Head of caudate nucleus (tissue), 42 donors: ENCODE data around the gene EXOC3.

Experiments
- DNase-seq, 42 donors: peaks; one replicate each; pipeline versions ENCODE4 v3.0.0 to v3.0.0-alpha.2; 2020 to 2021; ENCODE audit warnings: mixed read lengths in 7 of 42
- intact Hi-C: fragments of 100-400 bp; cut with DNase I; formaldehyde crosslinking; loops from one replicate; pipeline ENCODE4 v1.15.0; 2022

Gene EXOC3

DNA sequence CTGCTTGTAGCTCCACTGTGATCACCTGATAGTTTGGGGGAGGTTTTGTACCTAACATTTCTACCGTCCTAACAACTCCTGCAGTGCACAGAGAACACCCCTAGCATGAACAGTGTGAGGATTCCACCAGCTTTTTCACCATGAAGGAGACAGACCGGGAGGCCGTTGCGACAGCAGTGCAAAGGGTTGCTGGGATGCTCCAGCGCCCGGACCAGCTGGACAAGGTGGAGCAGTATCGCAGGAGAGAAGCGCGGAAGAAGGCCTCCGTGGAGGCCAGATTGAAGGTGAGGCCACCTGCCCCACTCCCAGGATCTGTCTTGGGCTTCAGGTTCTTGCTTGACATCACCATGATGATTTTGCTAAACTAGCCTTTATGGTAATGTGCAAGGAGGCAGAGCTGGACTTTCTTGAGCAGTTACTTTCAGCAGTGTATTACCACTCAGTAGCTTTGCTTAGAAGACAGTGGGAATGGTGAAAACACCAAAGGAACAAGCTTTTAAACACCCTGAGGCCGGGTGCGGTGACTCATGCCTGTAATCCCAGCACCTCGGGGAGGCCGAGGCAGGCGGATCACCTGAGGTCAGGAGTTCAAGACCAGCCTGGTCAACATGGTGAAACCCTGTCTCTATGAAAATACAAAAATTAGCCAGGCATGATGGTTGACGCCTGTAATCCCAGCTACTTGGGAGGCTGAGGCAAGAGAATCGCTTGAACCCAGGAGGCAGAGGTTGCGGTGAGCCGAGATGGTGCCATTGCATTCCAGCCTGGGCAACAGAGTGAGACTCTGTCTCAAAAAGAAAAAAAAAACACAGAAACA lies 3.3 kb downstream of the EXOC3 start:
- peak in 9 of 42 donors; percentile 3 to 34 (median 9) for DNase-seq
- intact Hi-C loops: loop anchor here (10.0 kb wide), 1 partner anchor 449 kb away; the partner anchor contains the start of genes BRD9 and TRIP13

DNA sequence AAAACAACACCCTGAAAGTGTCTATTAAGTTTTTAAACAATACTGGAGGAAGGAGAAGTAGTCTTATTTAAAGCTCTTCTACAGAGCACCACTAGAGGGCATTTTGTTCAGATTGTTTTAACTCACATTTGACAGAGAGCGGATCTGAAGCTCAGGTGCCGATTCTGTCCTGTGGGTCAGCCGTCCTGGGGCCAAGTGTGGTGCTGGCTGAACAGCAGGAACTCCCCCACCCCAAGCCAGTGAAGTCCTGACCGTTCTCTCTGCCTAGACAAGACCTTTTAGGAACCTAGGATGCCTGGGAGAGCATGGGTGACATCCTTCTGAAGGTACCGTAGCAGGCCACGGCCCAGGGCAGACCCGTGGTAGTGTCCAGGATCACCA lies 3.9 kb downstream of the EXOC3 start:
- intact Hi-C loops: loop anchor here (10.0 kb wide), 1 partner anchor 448 kb away; the partner anchor contains the start of genes BRD9 and TRIP13
- DNase-seq: peak in 10 of 42 donors; percentile 8 to 38 (median 18)

DNA sequence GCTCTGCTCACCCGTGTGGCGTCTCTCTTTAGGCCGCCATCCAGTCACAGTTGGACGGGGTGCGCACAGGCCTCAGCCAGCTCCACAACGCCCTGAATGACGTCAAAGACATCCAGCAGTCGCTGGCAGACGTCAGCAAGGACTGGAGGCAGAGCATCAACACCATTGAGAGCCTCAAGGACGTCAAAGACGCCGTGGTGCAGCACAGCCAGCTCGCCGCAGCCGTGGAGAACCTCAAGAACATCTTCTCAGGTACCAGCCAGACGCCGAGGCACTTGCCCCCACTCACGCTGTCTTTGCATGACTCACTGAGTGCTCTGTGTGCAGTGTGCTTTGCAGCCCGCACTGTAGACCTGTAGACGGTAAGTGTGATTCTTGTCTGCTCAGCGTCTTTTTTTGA lies 4.5 kb downstream of the EXOC3 start:
- intact Hi-C loops: loop anchor here (10.0 kb wide), 1 partner anchor 447 kb away; the partner anchor contains the start of genes BRD9 and TRIP13
- DNase-seq: peak in 33 of 42 donors; percentile 26 to 77 (median 62)

DNA sequence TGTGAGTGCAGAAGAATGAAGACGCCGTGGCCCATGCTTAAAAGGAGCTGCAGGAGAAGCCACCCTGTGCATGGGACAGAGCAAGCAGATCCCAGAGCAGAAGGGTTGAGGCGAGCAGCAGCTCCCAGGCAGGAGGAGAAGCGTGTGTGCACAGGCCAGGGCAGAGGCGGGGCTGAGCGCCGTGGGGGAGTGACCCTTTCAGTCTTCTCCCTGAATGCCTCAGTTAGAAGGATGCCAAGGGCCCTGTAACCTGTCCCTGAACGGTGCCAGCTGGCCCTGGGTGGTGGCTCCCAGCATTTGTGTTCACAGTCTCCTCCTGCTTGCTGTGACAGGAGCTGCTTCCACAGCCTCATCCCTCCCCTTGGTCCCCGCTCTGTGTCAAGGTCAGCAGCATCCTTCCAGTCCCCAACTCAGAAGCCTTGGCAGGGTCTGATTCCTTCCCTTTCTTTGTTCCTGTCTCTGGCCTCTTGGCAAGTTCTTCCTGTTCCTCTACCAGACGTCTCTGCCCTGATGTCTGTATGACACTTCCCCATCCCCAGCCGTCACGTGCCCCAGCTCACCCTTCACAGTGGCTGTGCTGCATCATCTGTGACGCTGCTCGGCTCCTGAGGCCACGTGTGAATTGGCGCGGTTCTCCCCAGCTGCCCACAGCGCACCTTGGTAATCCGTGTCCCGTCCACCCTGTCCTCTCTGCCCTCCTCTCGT lies 5.2 kb downstream of the EXOC3 start:
- intact Hi-C loops: loop anchor here (10.0 kb wide), 1 partner anchor 447 kb away; the partner anchor contains the start of genes BRD9 and TRIP13
- DNase-seq: peak in 39 of 42 donors; percentile 27 to 82 (median 63)

DNA sequence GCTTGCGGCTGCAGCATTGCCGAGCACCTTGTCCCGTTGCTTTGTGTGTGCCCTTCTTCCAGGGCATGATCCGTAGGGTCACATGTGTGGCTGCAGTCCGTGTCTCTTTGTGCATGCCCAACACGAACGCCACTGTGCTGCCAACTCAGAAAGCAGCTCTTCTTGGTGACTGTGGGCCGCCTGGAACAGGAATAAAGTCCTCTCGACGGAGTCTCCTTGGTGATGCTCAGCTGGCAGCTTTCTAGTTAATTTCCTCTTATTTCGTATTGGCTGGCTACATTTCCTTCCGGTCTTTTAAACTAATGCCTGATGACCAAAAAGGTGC lies 5.8 kb downstream of the EXOC3 start:
- DNase-seq: peak in 22 of 42 donors; percentile 16 to 80 (median 53)
- intact Hi-C loops: loop anchor here (10.0 kb wide), 1 partner anchor 446 kb away; the partner anchor contains the start of genes BRD9 and TRIP13

DNA sequence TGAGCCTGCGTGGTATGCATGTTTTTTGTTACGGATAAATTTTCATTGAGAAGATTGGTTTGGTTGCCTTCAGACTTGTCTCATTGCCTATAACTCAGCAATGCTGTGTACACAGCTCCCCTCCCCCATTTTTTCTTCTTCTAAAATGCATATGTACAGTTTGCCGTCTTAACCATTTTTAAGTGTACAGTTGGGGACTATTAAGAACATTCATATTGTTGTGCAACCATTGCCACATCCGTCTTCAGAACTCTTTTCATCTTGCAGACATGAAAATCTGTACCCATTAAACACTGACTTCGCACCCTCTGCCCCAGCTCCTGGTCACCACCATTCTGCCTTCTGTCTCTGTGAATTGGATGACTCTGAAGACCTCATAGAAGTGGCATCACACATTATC lies 6.2 kb downstream of the EXOC3 start:
- intact Hi-C loops: loop anchor here (10.0 kb wide), 1 partner anchor 446 kb away; the partner anchor contains the start of genes BRD9 and TRIP13
- peak in 2 of 42 donors; percentile 2 to 3 for DNase-seq

DNA sequence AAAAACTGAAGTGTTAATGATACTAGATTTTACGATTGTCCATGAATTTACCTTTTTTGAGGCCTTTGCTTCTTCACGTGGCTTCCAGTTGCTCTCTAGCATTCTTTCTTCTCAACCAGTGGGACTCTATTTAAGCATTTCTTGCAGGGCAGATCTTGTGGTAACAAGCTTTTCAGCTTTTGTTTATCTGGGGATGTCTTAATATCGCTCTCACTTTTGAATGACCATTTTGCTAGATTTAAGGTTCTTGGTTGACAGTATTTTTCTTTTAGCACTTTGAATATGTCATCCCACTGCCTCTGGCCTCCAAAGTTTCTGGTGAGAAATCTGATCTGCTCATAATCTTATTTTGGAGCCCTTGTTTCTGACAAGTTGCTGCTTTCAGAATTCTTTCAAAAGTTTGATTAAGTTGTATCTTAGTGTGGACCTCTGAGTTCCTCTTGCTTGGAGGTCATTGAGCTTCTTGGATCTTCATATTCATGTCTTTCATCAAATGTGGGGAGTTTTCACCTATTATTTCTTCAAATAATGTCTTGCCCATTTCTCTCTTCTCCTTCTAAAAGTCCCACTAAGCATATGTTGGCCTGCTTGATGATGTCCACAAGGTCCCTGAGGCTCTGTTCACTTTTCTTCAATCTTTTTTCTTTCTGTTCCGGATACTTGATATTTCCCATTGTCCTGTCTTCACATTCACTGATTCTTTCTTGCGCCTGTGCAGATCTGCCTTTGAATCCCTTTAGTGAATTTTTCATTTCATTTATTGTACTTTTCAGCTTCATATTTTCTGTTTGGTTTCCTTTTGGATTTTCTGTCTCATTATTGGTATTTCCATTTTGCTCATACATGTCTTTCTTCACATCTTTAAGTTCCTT lies 8.8 kb downstream of the EXOC3 start:
- no peak for DNase-seq
- intact Hi-C loops: no loop called here

DNA sequence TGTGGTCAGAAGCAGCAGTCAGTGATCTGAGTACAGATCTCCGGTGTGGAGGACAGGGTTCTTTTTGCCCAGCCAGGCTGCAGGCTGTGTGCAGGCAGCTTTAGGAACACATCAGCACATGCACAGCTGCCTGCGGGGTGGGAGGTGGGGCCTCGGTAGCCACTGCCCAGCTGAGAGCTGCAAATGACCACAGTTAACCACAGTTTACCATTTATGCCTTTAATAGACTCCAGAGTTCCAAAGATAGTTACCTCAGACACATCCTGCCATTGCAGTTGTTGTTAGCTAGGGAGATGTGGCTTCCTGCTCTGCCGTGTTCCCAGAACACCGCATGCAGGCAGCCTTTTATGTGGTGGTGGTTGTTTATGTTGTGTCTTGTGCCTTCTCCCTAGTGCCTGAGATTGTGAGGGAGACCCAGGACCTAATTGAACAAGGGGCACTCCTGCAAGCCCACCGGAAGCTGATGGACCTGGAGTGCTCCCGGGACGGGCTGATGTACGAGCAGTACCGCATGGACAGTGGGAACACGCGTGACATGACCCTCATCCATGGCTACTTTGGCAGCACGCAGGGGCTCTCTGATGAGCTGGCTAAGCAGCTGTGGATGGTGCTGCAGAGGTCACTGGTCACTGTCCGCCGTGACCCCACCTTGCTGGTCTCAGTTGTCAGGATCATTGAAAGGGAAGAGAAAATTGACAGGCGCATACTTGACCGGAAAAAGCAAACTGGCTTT lies 10.2 kb downstream of the EXOC3 start:
- intact Hi-C loops: no loop called here
- DNase-seq: peak in 11 of 42 donors; percentile 0 to 26 (median 11)

DNA sequence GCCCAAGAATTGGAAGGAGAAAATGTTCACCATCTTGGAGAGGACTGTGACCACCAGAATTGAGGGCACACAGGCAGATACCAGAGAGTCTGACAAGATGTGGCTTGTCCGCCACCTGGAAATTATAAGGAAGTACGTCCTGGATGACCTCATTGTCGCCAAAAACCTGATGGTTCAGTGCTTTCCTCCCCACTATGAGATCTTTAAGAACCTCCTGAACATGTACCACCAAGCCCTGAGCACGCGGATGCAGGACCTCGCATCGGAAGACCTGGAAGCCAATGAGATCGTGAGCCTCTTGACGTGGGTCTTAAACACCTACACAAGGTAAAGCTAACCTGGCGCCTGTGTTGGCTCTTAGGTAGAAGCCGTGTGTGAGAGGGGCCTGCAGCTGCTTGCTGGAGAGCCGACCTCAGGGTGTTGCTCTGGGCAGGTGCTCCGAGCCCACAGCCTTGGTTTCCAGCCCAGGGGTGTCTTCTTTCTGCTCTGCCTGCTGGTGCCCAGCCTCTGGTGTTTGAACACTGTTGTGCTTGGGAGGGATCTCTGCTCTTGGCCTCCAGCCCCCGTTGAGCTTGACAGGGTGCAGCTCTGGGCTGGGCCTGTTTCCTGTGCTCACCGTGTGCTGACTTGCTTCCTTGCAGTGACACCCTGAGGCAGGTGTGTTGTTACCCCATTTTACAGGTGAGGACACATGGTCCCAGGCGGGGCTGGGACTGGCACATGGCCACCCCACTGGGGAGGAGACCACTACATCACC lies 10.9 kb downstream of the EXOC3 start:
- intact Hi-C loops: no loop called here
- DNase-seq: peak in 8 of 42 donors; percentile 0 to 29 (median 8)

DNA sequence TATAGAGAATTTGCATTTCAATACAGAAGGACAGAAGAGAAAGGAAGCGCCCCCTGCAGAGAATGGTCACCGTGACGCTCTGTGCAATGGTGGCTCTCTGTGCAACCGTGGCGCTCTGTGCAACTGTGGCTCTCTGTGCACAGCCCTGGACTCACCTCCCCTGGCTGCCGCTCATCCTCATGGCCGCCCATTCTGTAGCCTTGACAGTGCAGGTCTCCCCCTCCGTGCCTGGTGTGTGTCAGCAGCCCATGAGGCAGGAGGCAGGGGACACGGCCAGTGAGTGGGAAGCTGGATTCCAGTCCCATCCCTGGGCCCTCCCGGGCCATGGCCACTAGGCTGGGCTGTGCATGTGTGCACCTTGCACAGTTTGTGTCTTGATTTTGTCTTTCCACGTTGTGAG lies 12.0 kb downstream of the EXOC3 start:
- intact Hi-C loops: no loop called here
- peak in 9 of 42 donors; percentile 0 to 29 (median 14) for DNase-seq

DNA sequence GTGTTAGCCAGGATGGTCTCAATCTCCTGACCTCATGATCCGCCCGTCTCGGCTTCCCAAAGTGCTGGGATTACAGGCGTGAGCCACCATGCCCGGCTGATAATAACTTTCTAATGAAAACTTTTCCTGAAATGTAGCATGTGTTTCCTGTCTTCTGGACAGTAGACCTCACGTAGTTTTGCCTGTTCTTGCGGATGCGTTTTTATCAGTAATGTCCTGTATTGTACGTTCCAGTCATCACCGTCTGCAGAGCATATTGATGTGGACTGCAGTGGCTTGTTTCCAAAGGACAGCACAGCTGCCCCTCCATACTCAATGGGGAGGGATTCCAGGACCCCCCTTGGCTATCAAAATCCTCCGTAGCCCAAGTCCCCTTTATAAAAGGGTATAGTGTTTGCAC lies 12.8 kb downstream of the EXOC3 start:
- peak in 4 of 42 donors; percentile 1 to 13 (median 4) for DNase-seq
- intact Hi-C loops: no loop called here

DNA sequence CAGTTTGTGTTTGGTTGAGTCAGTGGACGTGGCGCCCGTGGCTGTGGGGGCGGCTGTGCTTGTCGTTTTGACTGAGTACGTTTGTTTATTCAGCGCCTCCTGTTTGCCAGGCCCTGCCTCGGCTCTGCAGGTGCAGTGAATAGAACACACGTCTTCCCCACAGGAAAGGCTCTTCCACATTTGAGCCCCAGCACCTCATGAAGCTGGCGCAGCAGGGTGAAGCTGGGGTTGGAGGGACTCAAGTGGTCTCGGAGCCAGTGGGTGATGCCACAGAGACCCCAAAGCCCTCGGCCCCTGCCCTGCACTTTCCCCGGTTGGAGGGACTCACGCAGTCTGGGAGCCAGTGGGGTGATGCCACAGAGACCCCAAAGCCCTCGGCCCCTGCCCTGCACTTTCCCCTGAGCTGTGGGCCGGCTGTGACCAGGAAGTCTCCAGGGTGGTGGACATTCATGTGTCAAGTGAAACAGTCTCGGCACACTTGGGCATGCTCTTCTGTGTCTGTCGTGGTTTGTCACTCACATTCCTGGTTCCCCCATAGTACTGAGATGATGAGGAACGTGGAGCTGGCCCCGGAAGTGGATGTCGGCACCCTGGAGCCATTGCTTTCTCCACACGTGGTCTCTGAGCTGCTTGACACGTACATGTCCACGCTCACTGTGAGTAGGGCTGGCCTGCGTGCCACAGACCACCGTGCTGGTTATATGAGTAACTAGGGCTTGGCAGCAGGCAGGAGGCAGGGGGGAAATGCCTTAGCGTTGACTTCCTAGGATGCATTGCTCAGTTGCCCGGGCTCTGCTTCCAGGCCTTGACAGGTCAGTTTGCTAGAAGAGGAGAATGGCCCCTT lies 13.6 kb downstream of the EXOC3 start:
- peak in 10 of 42 donors; percentile 0 to 41 (median 8) for DNase-seq
- intact Hi-C loops: no loop called here

DNA sequence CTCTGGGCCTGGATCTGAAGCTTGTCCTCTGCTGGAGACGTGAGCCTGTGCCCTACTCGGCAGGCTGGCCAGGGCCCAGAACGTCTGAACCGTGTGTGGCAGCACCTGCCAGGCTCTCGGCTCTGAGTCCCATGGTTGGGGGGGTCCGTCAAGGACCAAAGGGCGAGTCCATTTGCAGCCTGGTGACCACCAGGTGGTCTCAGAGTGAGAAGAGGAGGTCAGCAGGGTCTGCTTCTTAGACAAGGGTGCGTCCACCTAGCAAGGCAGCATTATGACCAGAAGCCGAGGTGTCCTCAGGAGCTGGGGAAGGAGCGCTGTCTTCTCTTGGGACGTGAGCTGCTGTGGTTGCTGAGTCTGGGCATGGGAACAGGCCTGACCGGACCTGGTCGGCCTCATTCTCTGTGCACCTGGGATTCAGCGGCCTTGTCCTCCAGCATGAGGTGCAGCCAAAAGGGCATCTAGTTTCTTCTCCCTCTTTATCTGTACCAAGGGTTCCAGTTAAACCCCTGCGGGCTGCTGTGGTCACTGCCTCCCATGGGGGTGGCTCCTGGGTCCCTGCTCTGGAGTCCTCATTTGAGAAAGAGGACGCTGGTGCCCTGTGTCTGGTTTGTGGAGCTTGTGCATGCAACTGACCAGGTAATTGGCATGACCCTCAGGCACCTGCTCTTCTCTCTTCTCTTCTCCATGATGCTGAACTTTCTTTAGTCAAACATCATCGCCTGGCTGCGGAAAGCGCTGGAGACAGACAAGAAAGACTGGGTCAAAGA lies 14.4 kb downstream of the EXOC3 start:
- intact Hi-C loops: no loop called here
- DNase-seq: peak in 9 of 42 donors; percentile 1 to 30 (median 7)

DNA sequence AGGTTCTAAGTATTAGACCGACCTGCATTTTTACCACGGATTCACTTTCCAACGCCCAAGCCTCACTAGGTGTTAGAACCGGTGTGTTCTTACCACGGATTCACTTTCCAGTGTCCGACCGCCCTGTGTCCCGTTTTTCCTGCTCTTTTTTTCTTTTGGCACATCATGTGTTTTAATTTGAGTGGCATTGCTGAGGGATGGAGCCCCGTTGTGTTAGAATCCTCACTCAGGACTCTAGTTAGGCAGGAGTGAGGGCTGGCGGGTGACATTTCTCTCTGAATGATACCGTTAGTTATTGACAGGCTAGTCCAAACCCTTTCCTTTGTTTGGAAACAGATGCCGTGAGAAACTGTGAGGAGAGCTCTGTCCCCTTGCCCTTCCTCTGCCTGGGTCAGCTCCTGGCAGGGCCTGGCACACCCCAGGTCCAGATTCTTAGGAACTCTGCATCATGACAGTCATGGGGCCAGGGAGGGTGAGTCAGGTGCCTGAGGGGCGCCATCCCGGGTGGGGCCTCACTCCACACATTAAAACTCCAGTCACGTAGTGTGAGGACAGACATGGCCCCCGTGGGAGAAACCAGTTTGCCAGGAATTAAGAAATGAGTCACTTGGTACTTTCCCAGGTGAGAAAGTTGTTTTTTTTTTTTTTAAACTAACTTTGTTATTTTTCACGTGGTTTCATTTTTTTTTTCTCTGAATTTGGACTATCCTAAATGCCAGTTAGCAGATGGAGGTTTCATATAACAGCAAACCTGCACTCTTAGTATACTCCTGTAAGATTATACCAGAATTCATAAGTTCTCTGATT lies 15.8 kb downstream of the EXOC3 start:
- peak in 11 of 42 donors; percentile 2 to 60 (median 19) for DNase-seq
- intact Hi-C loops: no loop called here
